GM23338 (cell line): ENCODE data around the gene NSG2. TPM values are rescaled to one million over a fixed set of nuclear protein-coding genes. Genes with fewer than 3 reads are reported as not detected.

Experiments
- ATAC-seq: fragments of 200-7000 bp; cut with Tn5 transposase; 3 replicates; pipeline ENCODE4 v1.9.1; 2020
- DNase-seq: peaks from one replicate; pipeline ENCODE4 v3.0.0-alpha.2; 2015; ENCODE audit warnings: low spot score
- H2AFZ ChIP-seq: fragments of 200-600 bp; sonication (generic); 2 replicates; pipeline ENCODE4 v1.8.0; 2016; ENCODE audit warnings: antibody characterized with exemption, mild to moderate bottlenecking, moderate library complexity
- H3F3A ChIP-seq: fragments of 200-600 bp; sonication (generic); replicated peaks from 2 replicates; pipeline ENCODE4 v1.8.0; 2017; ENCODE audit warnings: antibody characterized with exemption, mixed run types, low read depth
- H3K27ac ChIP-seq: fragments of 200-600 bp; sonication (generic); 2 replicates; pipeline ENCODE4 v1.6.1; 2016; ENCODE audit warnings: low read depth
- H3K27me3 ChIP-seq: fragments of 200-600 bp; sonication (generic); 2 replicates; pipeline ENCODE4 v1.8.0; 2016; ENCODE audit warnings: mild to moderate bottlenecking, mixed run types, moderate library complexity; ENCODE audit not compliant: insufficient read depth
- H3K36me3 ChIP-seq: fragments of 200-600 bp; sonication (generic); 2 replicates; pipeline ENCODE4 v1.8.0; 2016; ENCODE audit warnings: mild to moderate bottlenecking; ENCODE audit not compliant: insufficient read depth
- H3K4me1 ChIP-seq: fragments of 200-600 bp; sonication (generic); 2 replicates; pipeline ENCODE4 v1.8.0; 2016; ENCODE audit warnings: mild to moderate bottlenecking, moderate library complexity; ENCODE audit not compliant: insufficient read depth
- H3K4me2 ChIP-seq: fragments of 200-600 bp; sonication (generic); 2 replicates; pipeline ENCODE4 v1.7.1; 2017; ENCODE audit warnings: mixed run types
- H3K4me3 ChIP-seq: fragments of 200-600 bp; sonication (generic); 2 replicates; pipeline ENCODE4 v1.6.1; 2016; ENCODE audit warnings: mixed run types
- H3K79me2 ChIP-seq: fragments of 200-600 bp; sonication (generic); replicated peaks from 2 replicates; pipeline ENCODE4 v1.8.0; 2017; ENCODE audit warnings: mild to moderate bottlenecking; ENCODE audit not compliant: insufficient read depth
- H3K9me2 ChIP-seq: fragments of 200-600 bp; sonication (generic); 2 replicates; pipeline ENCODE4 v1.8.0; 2017; ENCODE audit not compliant: insufficient read depth
- H4K20me1 ChIP-seq: fragments of 200-600 bp; sonication (generic); replicated peaks from 2 replicates; pipeline ENCODE4 v1.8.0; 2017; ENCODE audit warnings: mild to moderate bottlenecking; ENCODE audit not compliant: insufficient read depth
- H3K27ac Mint-ChIP-seq: 2 replicates; pipeline ENCODE4 v1.8.0; 2020; ENCODE audit warnings: inconsistent platforms, mild to moderate bottlenecking, moderate library complexity, mixed read lengths
- H3K27me3 Mint-ChIP-seq: 3 replicates; pipeline ENCODE4 v1.8.0; 2022; ENCODE audit warnings: low read depth, mild to moderate bottlenecking, moderate library complexity, mixed read lengths, inconsistent platforms; ENCODE audit not compliant: insufficient read depth, poor library complexity
- H3K36me3 Mint-ChIP-seq: 3 replicates; pipeline ENCODE4 v1.8.0; 2021; ENCODE audit warnings: low read depth, mild to moderate bottlenecking, inconsistent platforms, moderate library complexity, mixed read lengths
- H3K4me1 Mint-ChIP-seq: 3 replicates; pipeline ENCODE4 v1.8.0; 2020; ENCODE audit warnings: mild to moderate bottlenecking, inconsistent platforms, mixed read lengths
- H3K4me3 Mint-ChIP-seq: 3 replicates; pipeline ENCODE4 v1.8.0; 2021; ENCODE audit warnings: moderate library complexity, mild to moderate bottlenecking, inconsistent platforms, mixed read lengths
- H3K9me3 Mint-ChIP-seq: 3 replicates; pipeline ENCODE4 v1.8.0; 2020; ENCODE audit warnings: moderate library complexity, mild to moderate bottlenecking, inconsistent platforms, mixed read lengths
- CREB1 ChIP-seq: fragments of 250-450 bp; sonication (Bioruptor Pico); IDR thresholded peaks from 2 replicates; pipeline ENCODE4 v1.5.0; 2020; ENCODE audit warnings: low read depth, mild to moderate bottlenecking, moderate library complexity
- EZH2 ChIP-seq: fragments of 200-600 bp; sonication (generic); IDR thresholded peaks from one replicate; pipeline ENCODE4 v1.8.0; 2017; ENCODE audit warnings: antibody characterized with exemption, mild to moderate bottlenecking, low read depth; ENCODE audit not compliant: unreplicated experiment
- EZH2phosphoT487 ChIP-seq: fragments of 200-600 bp; sonication (generic); IDR thresholded peaks from one replicate; pipeline ENCODE4 v1.8.1; 2018; ENCODE audit warnings: antibody characterized with exemption; ENCODE audit not compliant: unreplicated experiment
- JUNB ChIP-seq: IDR thresholded peaks from one replicate; pipeline ENCODE4 v1.6.1; 2016; ENCODE audit warnings: antibody characterized with exemption; ENCODE audit not compliant: unreplicated experiment
- NANOG ChIP-seq: IDR thresholded peaks from 2 replicates; pipeline ENCODE4 v1.6.1; 2016; ENCODE audit warnings: antibody characterized with exemption, borderline replicate concordance
- POLR2AphosphoS5 ChIP-seq: IDR thresholded peaks from 2 replicates; pipeline ENCODE4 v1.6.1; 2016; ENCODE audit warnings: antibody characterized with exemption, low read depth
- STAT1 ChIP-seq: IDR thresholded peaks from one replicate; pipeline ENCODE4 v1.6.1; 2016; ENCODE audit warnings: antibody characterized with exemption; ENCODE audit not compliant: unreplicated experiment
- ZNF114 ChIP-seq: fragments of 250-450 bp; sonication (Bioruptor Pico); IDR thresholded peaks from 2 replicates; pipeline ENCODE4 v1.5.0; 2020; ENCODE audit warnings: mild to moderate bottlenecking, moderate library complexity
- ZNF331 ChIP-seq: fragments of 250-450 bp; sonication (Bioruptor Pico); IDR thresholded peaks from 2 replicates; pipeline ENCODE4 v1.5.0; 2020; ENCODE audit warnings: low read depth, mild to moderate bottlenecking, moderate library complexity
- polyA plus RNA-seq: library from polyadenylated mRNA; unstranded; fragments of >200 nt; fragmentation: Nextera tagmentation; extraction: Ambion mirVana; gene quantifications from 2 replicates; pipeline ENCODE4 v1.2.1, GENCODE V29; 2016
- total RNA-seq: library from RNA; depleted of rRNA; stranded (reverse); fragments of >200 nt; shearing (Covaris generic); gene quantifications from 2 replicates; pipeline ENCODE4 v1.2.3, GENCODE V29; 2014
- TF ChIP-seq, protein P1 (sequence below): IDR thresholded peaks from 2 replicates; pipeline ENCODE4 v1.6.1; 2016; ENCODE audit warnings: antibody characterized with exemption
- TF ChIP-seq, protein P2 (sequence below): fragments of 250-450 bp; sonication (Bioruptor Pico); IDR thresholded peaks from 2 replicates; pipeline ENCODE4 v1.5.0; 2020; ENCODE audit warnings: mild to moderate bottlenecking, moderate library complexity
- TF ChIP-seq, protein P3 (sequence below), 2 experiments: fragments of 200-600 bp in 1 of 2; sonication (generic) in 1 of 2; conservative IDR thresholded peaks; 2 replicates each; pipeline versions ENCODE4 v1.5.1 to v1.6.1; 2016 to 2017; ENCODE audit warnings: antibody characterized with exemption in 2 of 2, low read depth in 2 of 2, mild to moderate bottlenecking in 2 of 2, moderate library complexity in 1 of 2

NSG2 gene
- total and polyA plus RNA-seq, 2 experiments from 2014 or later = 0.16 TPM; not detected in 1

DNA sequence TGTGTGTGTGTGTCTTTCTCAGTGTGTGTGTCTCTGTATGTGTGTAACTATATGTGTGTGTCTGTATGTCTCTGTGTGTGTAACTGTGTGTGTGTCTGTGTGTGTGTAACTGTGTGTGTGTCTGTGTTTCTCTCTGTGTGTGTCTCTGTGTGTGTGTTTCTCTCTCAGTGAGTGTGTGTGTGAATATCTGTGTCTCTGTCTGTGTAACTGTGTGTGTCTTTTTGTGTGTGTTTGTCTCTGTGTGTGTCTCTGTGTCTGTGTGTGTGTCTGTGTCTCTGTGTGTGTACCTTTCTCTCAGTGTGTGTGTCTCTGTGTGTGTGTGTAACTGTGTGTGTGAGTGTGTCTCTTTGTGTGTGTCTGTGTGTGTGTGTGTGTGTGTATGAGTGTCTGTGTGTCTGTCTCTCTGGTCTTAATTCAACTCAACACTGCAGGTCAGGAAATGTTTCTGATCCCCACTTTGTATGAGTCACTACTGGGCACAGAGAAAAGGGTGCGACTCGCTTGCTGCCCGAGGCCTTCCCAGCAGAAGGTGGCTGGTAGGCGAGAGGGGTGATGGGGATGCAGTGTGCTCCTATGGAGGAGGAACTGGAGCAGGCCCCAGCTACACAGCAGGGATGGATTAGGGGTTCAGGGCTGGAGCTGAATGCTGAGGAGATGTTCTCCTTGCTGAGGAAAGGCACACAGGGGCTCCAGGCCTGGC, 52.1 kb downstream of the NSG2 start:
- ATAC-seq (no peak), DNase-seq (no peak)
- no peak overlapping the region for H3K4me3 ChIP-seq
- no peaks in the 10 kb centered on the region for H3K36me3 Mint-ChIP-seq
- TF ChIP-seq STAT1 (no peak), ZNF114 (CRISPR knock-in tag) (no peak), ZNF331 (CRISPR knock-in tag) (no peak), POLR2AphosphoS5 (no peak), NANOG (no peak), CREB1 (CRISPR knock-in tag) (no peak), EZH2phosphoT487 (no peak), EZH2 (no peak), JUNB (no peak)
- TF ChIP-seq, protein P1, sequence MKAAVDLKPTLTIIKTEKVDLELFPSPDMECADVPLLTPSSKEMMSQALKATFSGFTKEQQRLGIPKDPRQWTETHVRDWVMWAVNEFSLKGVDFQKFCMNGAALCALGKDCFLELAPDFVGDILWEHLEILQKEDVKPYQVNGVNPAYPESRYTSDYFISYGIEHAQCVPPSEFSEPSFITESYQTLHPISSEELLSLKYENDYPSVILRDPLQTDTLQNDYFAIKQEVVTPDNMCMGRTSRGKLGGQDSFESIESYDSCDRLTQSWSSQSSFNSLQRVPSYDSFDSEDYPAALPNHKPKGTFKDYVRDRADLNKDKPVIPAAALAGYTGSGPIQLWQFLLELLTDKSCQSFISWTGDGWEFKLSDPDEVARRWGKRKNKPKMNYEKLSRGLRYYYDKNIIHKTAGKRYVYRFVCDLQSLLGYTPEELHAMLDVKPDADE = no peak
- TF ChIP-seq, protein P2, sequence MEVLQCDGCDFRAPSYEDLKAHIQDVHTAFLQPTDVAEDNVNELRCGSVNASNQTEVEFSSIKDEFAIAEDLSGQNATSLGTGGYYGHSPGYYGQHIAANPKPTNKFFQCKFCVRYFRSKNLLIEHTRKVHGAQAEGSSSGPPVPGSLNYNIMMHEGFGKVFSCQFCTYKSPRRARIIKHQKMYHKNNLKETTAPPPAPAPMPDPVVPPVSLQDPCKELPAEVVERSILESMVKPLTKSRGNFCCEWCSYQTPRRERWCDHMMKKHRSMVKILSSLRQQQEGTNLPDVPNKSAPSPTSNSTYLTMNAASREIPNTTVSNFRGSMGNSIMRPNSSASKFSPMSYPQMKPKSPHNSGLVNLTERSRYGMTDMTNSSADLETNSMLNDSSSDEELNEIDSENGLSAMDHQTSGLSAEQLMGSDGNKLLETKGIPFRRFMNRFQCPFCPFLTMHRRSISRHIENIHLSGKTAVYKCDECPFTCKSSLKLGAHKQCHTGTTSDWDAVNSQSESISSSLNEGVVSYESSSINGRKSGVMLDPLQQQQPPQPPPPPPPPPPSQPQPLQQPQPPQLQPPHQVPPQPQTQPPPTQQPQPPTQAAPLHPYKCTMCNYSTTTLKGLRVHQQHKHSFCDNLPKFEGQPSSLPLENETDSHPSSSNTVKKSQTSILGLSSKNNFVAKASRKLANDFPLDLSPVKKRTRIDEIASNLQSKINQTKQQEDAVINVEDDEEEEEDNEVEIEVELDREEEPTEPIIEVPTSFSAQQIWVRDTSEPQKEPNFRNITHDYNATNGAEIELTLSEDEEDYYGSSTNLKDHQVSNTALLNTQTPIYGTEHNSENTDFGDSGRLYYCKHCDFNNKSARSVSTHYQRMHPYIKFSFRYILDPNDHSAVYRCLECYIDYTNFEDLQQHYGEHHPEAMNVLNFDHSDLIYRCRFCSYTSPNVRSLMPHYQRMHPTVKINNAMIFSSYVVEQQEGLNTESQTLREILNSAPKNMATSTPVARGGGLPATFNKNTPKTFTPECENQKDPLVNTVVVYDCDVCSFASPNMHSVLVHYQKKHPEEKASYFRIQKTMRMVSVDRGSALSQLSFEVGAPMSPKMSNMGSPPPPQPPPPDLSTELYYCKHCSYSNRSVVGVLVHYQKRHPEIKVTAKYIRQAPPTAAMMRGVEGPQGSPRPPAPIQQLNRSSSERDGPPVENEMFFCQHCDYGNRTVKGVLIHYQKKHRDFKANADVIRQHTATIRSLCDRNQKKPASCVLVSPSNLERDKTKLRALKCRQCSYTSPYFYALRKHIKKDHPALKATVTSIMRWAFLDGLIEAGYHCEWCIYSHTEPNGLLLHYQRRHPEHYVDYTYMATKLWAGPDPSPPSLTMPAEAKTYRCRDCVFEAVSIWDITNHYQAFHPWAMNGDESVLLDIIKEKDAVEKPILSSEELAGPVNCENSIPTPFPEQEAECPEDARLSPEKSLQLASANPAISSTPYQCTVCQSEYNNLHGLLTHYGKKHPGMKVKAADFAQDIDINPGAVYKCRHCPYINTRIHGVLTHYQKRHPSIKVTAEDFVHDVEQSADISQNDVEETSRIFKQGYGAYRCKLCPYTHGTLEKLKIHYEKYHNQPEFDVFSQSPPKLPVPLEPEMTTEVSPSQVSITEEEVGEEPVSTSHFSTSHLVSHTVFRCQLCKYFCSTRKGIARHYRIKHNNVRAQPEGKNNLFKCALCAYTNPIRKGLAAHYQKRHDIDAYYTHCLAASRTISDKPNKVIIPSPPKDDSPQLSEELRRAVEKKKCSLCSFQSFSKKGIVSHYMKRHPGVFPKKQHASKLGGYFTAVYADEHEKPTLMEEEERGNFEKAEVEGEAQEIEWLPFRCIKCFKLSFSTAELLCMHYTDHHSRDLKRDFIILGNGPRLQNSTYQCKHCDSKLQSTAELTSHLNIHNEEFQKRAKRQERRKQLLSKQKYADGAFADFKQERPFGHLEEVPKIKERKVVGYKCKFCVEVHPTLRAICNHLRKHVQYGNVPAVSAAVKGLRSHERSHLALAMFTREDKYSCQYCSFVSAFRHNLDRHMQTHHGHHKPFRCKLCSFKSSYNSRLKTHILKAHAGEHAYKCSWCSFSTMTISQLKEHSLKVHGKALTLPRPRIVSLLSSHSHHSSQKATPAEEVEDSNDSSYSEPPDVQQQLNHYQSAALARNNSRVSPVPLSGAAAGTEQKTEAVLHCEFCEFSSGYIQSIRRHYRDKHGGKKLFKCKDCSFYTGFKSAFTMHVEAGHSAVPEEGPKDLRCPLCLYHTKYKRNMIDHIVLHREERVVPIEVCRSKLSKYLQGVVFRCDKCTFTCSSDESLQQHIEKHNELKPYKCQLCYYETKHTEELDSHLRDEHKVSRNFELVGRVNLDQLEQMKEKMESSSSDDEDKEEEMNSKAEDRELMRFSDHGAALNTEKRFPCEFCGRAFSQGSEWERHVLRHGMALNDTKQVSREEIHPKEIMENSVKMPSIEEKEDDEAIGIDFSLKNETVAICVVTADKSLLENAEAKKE (CRISPR knock-in tag) = no peak
- TF ChIP-seq, protein P3, sequence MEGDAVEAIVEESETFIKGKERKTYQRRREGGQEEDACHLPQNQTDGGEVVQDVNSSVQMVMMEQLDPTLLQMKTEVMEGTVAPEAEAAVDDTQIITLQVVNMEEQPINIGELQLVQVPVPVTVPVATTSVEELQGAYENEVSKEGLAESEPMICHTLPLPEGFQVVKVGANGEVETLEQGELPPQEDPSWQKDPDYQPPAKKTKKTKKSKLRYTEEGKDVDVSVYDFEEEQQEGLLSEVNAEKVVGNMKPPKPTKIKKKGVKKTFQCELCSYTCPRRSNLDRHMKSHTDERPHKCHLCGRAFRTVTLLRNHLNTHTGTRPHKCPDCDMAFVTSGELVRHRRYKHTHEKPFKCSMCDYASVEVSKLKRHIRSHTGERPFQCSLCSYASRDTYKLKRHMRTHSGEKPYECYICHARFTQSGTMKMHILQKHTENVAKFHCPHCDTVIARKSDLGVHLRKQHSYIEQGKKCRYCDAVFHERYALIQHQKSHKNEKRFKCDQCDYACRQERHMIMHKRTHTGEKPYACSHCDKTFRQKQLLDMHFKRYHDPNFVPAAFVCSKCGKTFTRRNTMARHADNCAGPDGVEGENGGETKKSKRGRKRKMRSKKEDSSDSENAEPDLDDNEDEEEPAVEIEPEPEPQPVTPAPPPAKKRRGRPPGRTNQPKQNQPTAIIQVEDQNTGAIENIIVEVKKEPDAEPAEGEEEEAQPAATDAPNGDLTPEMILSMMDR (conservative IDR thresholded peaks at IDR 0.05; ENCODE audit: low read depth in 2 of 2) = no peak
- no peaks in the 10 kb centered on the region for H3F3A ChIP-seq
- H2AFZ ChIP-seq = no peak overlapping the region
- H3K36me3 ChIP-seq = no peaks in the 10 kb centered on the region
- H3K27ac Mint-ChIP-seq = no peak overlapping the region
- H3K4me2 ChIP-seq = no peak overlapping the region
- H4K20me1 ChIP-seq = no peaks in the 10 kb centered on the region
- H3K27me3 Mint-ChIP-seq = no peaks in the 10 kb centered on the region
- no peaks in the 10 kb centered on the region for H3K9me3 Mint-ChIP-seq
- H3K4me1 ChIP-seq = no peaks in the 10 kb centered on the region
- H3K79me2 ChIP-seq = no peaks in the 10 kb centered on the region
- no peak overlapping the region for H3K27ac ChIP-seq
- no peak overlapping the region for H3K4me3 Mint-ChIP-seq
- H3K9me2 ChIP-seq = no peaks in the 10 kb centered on the region
- no peaks in the 10 kb centered on the region for H3K27me3 ChIP-seq
- no peaks in the 10 kb centered on the region; the same call in 2 of the 3 replicates for H3K4me1 Mint-ChIP-seq
